ENCODE results near the gene SERPINB1. TPM values are rescaled to one million over a fixed set of nuclear protein-coding genes. Genes with fewer than 3 reads are reported as not detected.

Gene SERPINB1
- total RNA-seq, 1 donor from 2014 or later = 14.8 TPM

- DNase-seq (ENCODE audit: extremely low spot score, unreplicated experiment) = no peak
- Mint-ChIP-seq H3K4me1 (ENCODE audit: unreplicated experiment) (no peaks in the 10 kb centered on the region), H3K27ac (ENCODE audit: unreplicated experiment) (no peak overlapping the region), H3K4me3 (ENCODE audit: unreplicated experiment) (no peak overlapping the region), H3K36me3 (ENCODE audit: unreplicated experiment) (peaks cover 21% of the 10 kb centered on the region), H3K9me3 (ENCODE audit: unreplicated experiment) (no peaks in the 10 kb centered on the region), H3K27me3 (ENCODE audit: unreplicated experiment) (no peaks in the 10 kb centered on the region)
- no peak for TF ChIP-seq CTCF (IDR thresholded peaks at IDR 0.05)
Measured at GRCh38 chr6:2830183-2830582, 11.5 kb downstream of the SERPINB1 start.

GRCh38 chr6:2829253-2829652 lies 12.4 kb downstream of the SERPINB1 start:
- Mint-ChIP-seq H3K27me3 (ENCODE audit: unreplicated experiment) (no peaks in the 10 kb centered on the region), H3K4me1 (ENCODE audit: unreplicated experiment) (no peaks in the 10 kb centered on the region), H3K36me3 (ENCODE audit: unreplicated experiment) (peaks cover 15% of the 10 kb centered on the region), H3K27ac (ENCODE audit: unreplicated experiment) (no peak overlapping the region), H3K9me3 (ENCODE audit: unreplicated experiment) (no peaks in the 10 kb centered on the region), H3K4me3 (ENCODE audit: unreplicated experiment) (no peak overlapping the region)
- TF ChIP-seq CTCF (IDR thresholded peaks at IDR 0.05) = no peak
- DNase-seq (ENCODE audit: extremely low spot score, unreplicated experiment) = no peak

GRCh38 chr6:2828629-2829028 lies 13.0 kb downstream of the SERPINB1 start:
- no peak overlapping the region for H3K4me3 Mint-ChIP-seq (ENCODE audit: unreplicated experiment)
- H3K4me1 Mint-ChIP-seq (ENCODE audit: unreplicated experiment) = no peaks in the 10 kb centered on the region
- H3K27ac Mint-ChIP-seq (ENCODE audit: unreplicated experiment) = no peak overlapping the region
- TF ChIP-seq CTCF (IDR thresholded peaks at IDR 0.05) = no peak
- peaks cover 12% of the 10 kb centered on the region for H3K36me3 Mint-ChIP-seq (ENCODE audit: unreplicated experiment)
- H3K27me3 Mint-ChIP-seq (ENCODE audit: unreplicated experiment) = no peaks in the 10 kb centered on the region
- no peaks in the 10 kb centered on the region for H3K9me3 Mint-ChIP-seq (ENCODE audit: unreplicated experiment)
- DNase-seq (ENCODE audit: extremely low spot score, unreplicated experiment) = no peak

GRCh38 chr6:2827142-2827541 lies 14.5 kb downstream of the SERPINB1 start:
- H3K4me3 Mint-ChIP-seq (ENCODE audit: unreplicated experiment) = no peak overlapping the region
- no peaks in the 10 kb centered on the region for H3K9me3 Mint-ChIP-seq (ENCODE audit: unreplicated experiment)
- H3K36me3 Mint-ChIP-seq (ENCODE audit: unreplicated experiment) = peaks cover 6% of the 10 kb centered on the region
- DNase-seq (ENCODE audit: extremely low spot score, unreplicated experiment) = no peak
- no peak overlapping the region for H3K27ac Mint-ChIP-seq (ENCODE audit: unreplicated experiment)
- no peaks in the 10 kb centered on the region for H3K4me1 Mint-ChIP-seq (ENCODE audit: unreplicated experiment)
- H3K27me3 Mint-ChIP-seq (ENCODE audit: unreplicated experiment) = no peaks in the 10 kb centered on the region
- no peak for TF ChIP-seq CTCF (IDR thresholded peaks at IDR 0.05)

GRCh38 chr6:2826131-2826530 lies 15.5 kb downstream of the SERPINB1 start:
- H3K9me3 Mint-ChIP-seq (ENCODE audit: unreplicated experiment) = no peaks in the 10 kb centered on the region
- H3K4me3 Mint-ChIP-seq (ENCODE audit: unreplicated experiment) = no peak overlapping the region
- no peak for TF ChIP-seq CTCF (IDR thresholded peaks at IDR 0.05)
- DNase-seq (ENCODE audit: extremely low spot score, unreplicated experiment) = no peak
- no peak overlapping the region for H3K27ac Mint-ChIP-seq (ENCODE audit: unreplicated experiment)
- peaks cover 6% of the 10 kb centered on the region for H3K36me3 Mint-ChIP-seq (ENCODE audit: unreplicated experiment)
- H3K4me1 Mint-ChIP-seq (ENCODE audit: unreplicated experiment) = no peaks in the 10 kb centered on the region
- H3K27me3 Mint-ChIP-seq (ENCODE audit: unreplicated experiment) = no peaks in the 10 kb centered on the region

All from osteocyte (in vitro differentiated cells).